HG03571 (cell line): ENCODE data around the gene AMPD3.

Experiments
- ATAC-seq: cut with Tn5 transposase; IDR thresholded peaks from one replicate; pipeline ENCODE4 v1.9.1; 2021; ENCODE audit not compliant: unreplicated experiment

The AMPD3 gene

DNA sequence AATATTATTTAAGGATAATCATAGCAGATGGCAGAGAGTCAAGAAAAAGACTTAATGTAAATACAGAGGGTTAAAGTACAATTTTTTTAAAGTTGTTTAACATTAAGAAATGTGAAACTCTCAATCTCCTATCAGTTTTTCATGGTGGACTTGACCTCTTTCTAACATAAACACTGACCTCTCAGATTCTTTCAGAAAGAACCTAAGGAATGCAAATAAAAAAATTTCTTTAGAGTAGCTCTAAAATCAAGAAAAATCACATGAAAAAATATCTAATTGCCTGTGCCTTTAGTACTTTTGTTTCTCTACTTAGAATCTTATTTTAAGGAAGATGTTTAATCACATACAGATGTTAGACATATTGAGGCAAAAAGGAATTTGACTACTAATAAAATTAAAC is 73.1 kb downstream of the AMPD3 start:
- ATAC-seq: no peak

GRCh38 chr11:10529279-10529678 is 74.2 kb downstream of the AMPD3 start:
- no peak for ATAC-seq

DNA sequence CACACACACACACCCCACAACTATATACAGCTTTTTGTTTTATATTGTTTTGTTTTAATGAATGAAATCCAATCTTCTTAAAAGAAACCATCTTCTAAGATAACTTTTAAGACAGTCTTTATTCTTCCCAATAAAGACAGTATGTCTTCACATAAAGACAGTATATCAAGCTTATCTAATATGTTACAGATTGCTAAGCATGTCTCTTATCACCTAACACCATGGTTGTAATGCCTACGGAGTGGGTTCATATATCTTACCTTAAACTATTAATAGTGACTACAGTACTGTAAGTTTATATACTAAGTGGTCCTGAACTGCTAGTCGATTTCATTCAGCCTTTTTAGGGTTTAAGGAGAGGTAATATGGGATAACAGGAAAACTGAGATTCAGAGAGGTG is 77.5 kb downstream of the AMPD3 start:
- ATAC-seq: no peak

DNA sequence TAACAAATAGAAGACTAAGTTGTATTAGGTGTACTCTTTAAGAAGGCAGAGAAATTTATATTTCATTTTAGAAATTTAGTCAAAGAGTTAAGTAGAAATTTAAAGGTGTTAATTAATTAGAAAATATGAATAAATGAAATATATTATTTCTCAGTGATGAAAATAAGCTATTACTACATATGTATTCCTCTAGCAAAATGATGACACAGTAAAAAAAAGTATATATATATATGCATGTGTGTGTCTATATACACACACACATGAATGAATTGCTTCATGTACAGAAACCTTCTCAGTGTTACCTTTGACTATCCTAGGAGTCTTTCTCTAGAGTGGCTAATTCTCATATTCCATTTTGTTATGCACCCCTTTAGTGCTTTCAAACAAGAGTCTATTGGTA is 78.3 kb downstream of the AMPD3 start:
- no peak for ATAC-seq

GRCh38 chr11:10534316-10534715 is 79.3 kb downstream of the AMPD3 start:
- no peak for ATAC-seq

DNA sequence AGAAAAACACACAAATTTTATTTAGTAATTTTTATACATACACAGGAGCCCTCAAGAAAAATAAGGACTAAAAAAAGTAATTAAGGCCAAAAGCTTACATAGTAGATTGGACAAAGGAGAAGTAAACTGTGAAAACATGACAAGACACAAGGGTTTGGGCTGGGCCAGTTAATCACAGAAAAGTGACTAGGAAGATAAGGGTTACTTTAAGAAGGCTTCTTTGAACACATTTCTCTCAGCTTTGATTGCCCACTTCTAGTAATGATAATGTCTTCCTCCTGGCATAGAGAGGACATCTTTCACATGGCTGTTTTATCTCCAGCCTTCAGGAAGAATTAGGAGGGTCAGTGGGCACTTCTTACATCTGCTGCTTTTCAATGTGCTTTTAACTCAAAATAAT is 82.5 kb downstream of the AMPD3 start:
- no peak for ATAC-seq

DNA sequence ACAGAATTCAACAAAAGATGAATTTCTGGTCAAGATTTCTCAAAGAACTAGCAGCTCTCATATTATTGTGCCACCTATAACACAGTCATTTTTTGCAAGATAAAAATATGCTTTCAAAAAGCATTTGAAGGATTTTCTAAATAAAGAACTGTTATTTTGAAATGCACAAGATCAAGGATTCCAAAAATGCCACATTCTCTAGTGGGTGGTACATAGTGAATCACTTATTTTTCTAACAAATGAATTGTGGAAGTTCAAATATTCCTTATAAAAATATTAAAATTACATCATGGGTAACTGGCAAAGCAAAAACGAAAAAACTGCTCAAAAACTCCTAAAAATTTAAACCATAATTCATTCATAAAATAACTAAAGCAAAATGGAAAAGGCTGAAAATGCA is 83.9 kb downstream of the AMPD3 start:
- ATAC-seq: no peak

DNA sequence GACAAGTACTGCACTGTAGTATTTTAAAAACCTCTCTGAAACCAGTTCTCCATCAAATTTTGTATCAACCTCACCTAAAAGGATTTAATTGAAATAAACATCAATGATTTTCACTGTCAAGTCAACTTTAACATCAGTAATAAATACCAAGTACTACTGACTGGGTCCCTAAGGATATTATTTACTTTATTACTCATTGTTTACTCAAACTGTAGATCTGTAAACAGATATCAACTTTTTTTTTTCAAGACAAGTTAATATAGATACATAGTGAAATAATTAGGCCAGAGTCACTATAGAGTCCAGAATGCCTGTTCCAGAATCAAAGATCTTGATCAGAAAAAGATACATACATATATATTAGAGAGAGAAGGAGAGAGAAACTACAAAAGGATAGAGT is 84.3 kb downstream of the AMPD3 start:
- no peak for ATAC-seq

DNA sequence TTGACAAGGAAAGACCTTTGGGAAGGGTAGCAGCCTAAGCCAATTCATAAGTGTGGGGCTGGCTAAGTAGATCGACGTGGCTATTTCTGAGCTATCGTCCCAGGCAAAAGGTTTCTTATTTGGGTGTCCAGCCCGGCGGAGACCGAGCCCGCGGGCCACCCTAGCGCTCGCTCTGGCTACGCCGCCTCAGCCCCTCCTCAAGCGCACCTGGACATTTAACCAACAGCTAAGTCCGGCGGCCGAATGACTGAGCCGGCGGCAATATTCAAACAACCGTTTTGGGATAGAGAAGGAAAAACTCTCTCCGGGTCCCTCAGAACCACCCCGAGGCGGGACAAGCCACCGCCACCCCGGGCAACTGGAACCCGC is 85.5 kb downstream of the AMPD3 start:
- ATAC-seq: peak; percentile 26

DNA sequence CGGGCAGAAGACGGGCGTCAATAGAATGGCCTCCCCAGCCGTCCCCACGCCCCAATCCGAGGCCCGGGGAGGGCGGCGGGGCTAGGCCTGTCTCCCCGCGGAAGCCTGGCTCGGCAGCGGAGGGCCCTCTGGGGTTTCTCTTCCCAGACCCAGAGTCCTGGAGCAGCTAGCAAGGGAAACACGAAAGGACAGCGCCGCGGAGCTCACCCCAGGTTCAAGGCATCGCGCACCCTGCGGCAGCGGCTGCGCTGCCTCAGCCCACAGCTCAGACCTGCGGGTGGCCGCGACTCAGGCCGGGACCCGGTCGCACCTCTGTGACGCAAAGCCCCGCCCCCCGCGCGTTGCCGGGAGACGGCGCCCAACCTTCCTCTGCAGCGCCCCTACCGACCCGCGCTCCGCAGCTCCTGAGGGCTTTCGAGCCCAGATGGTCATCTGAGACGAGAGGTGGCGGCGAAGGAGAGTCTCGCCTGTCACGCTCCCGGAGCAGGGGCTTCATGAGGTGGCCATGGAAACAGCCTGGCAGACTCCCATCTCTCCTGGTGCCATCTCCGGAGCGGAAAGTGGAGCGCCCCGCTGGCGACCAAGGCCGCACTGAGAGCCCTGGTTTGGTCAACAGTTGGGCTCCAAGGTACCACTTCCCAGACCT is 86.0 kb downstream of the AMPD3 start, which contains the start of gene RNF141:
TSS of gene RNF141 (minus strand) at position 273 of the 646 bp plus-strand sequence. CDS start 7,029 bp downstream, outside the sequence.
- ATAC-seq: peak; percentile 96

DNA sequence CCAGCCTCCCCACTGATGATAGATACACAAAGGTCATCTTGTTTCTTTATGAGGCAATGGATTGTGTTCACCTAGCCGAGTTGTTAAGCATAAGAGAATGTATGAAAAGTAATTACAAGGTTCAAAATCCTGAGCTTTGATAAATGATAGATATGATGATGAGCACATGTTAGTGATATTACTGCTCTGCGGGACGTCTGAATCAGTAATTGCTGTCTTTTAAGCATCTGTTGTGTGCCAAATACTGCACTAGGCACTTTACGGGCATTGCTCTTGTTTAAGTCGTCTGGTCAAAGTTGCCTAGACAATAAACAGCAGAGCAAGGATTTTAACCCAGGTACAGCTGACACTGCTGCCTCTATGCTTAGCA is 86.5 kb downstream of the AMPD3 start:
- ATAC-seq: no peak

DNA sequence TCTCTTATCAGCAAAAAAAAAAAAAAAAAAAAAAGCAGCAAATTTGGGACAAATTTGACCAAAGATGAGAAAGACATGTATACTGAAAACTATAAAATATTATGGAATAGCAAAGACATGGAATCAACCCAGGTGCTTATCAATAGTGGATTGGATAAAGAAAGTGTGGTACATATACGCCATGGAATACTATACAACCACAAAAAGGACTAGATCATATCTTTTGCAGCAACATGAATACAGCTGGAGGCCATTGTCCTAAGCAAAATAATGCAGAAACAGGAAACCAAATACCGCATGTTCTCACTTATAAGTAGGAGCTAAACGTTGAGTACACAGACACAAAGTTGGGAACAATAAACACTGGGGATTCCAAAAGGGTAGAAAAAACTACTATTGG is 87.7 kb downstream of the AMPD3 start:
- no peak for ATAC-seq

DNA sequence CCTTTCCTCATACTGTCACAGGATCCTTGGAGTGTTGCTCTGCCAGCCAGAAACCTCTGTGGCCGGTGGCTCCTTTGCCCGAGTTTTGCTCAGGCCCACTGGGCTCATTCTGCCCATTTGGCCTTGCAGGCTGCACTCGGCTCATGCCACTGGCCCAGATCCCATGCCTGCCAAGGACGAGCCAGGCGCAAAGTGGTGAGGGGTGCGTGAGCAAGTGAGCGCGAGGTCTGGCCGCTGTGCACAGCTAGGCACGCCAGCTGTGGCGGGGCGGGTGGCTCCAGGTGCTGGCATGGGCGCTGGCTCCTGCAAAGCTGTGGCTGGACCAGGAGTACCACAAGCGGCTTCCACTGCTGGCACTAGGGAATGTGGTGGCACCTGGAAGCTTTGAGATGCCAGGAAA is 88.7 kb downstream of the AMPD3 start:
- no peak for ATAC-seq

GRCh38 chr11:10544491-10545465 is 89.7 kb downstream of the AMPD3 start:
- ATAC-seq: no peak

GRCh38 chr11:10550503-10551289 is 95.6 kb downstream of the AMPD3 start:
- ATAC-seq: no peak

DNA sequence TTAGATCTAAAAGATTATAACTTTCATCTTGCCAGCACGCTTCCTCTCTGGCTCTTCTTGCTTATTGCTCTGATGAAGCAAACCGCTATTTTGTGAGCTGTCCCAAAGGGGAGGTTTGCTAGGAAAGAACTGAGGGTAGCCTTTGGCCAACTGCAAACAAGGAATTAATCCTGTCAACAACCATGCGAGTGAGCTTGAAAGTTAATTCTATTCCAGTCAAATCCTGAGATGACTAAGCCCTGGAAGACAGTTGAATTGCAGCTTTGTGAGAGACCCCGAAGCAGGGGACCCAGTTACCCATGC is 96.2 kb downstream of the AMPD3 start:
- no peak for ATAC-seq

- no peak for ATAC-seq
Measured at GRCh38 chr11:10551845-10552352, 96.8 kb downstream of the AMPD3 start.

DNA sequence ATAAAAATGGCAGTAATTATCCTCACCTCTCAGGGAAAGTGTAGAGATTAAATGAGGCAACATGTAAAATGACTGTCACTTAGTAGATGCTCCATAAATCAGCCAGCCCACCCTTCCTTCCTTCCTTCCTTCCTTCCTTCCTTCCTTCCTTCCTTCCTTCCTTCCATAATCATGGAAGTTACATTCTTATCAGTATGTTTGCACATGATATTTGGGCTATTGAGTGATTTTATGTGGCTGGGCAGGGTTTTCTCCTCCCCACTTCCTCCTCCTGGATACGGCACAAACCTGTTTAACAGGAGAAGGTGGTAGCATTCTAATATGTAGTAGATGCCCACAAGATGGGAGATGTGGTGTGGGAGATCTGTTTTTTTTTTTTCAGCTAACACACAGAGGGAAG is 101.5 kb downstream of the AMPD3 start:
- ATAC-seq: no peak
